Progenitor cell of endocrine pancreas (in vitro differentiated cells): ENCODE data around the gene NRGN. TPM values are rescaled to one million over a fixed set of nuclear protein-coding genes. Genes with fewer than 3 reads are reported as not detected.

ENCODE experiments used
- DNase-seq: peaks from one replicate; pipeline ENCODE4 v3.0.0; 2021; ENCODE audit warnings: low spot score; ENCODE audit not compliant: unreplicated experiment
- H3K27ac Mint-ChIP-seq: 2 replicates; pipeline ENCODE4 v1.8.0; 2021; ENCODE audit warnings: mild to moderate bottlenecking, moderate library complexity, mixed read lengths
- H3K27me3 Mint-ChIP-seq: 2 replicates; pipeline ENCODE4 v1.8.0; 2021; ENCODE audit warnings: mixed read lengths
- H3K36me3 Mint-ChIP-seq: 2 replicates; pipeline ENCODE4 v1.8.0; 2022; ENCODE audit warnings: mixed read lengths; ENCODE audit not compliant: insufficient read depth
- H3K4me1 Mint-ChIP-seq: 2 replicates; pipeline ENCODE4 v1.8.0; 2021; ENCODE audit warnings: low read depth, mixed read lengths
- H3K4me3 Mint-ChIP-seq: 2 replicates; pipeline ENCODE4 v1.8.0; 2021; ENCODE audit warnings: low read depth, mild to moderate bottlenecking, moderate library complexity, mixed read lengths
- H3K9me3 Mint-ChIP-seq: 2 replicates; pipeline ENCODE4 v1.8.0; 2021; ENCODE audit warnings: low read depth, mixed read lengths
- CTCF ChIP-seq: fragments of 200-600 bp; sonication (generic); IDR thresholded peaks from one replicate; pipeline ENCODE4 v1.5.0; 2021; ENCODE audit warnings: antibody characterized with exemption, mild to moderate bottlenecking; ENCODE audit not compliant: unreplicated experiment
- total RNA-seq: library from RNA; stranded (reverse); gene quantifications from 2 replicates; pipeline ENCODE4 v1.2.1, GENCODE V29; 2021

NRGN gene
- total RNA-seq, 1 donor from 2014 or later = 5.9 TPM

GRCh38 chr11:124760806-124761205 is 21.1 kb downstream of the NRGN start:
- no peaks in the 10 kb centered on the region for H3K9me3 Mint-ChIP-seq
- DNase-seq = no peak
- no peak overlapping the region for H3K27ac Mint-ChIP-seq
- peak overlapping the region; percentile 14 for H3K4me3 Mint-ChIP-seq
- peaks cover 17% of the 10 kb centered on the region for H3K4me1 Mint-ChIP-seq
- no peaks in the 10 kb centered on the region for H3K36me3 Mint-ChIP-seq
- TF ChIP-seq CTCF = no peak
- H3K27me3 Mint-ChIP-seq = peaks cover 57% of the 10 kb centered on the region

- no peak overlapping the region for H3K4me3 Mint-ChIP-seq
- TF ChIP-seq CTCF = no peak
- H3K27me3 Mint-ChIP-seq = peaks cover 52% of the 10 kb centered on the region
- H3K27ac Mint-ChIP-seq = no peak overlapping the region
- H3K9me3 Mint-ChIP-seq = no peaks in the 10 kb centered on the region
- H3K4me1 Mint-ChIP-seq = peaks cover 17% of the 10 kb centered on the region
- DNase-seq = no peak
- peaks cover 3% of the 10 kb centered on the region for H3K36me3 Mint-ChIP-seq
These were observed 21.8 kb downstream of the NRGN start for GRCh38 chr11:124761301-124762104.

GRCh38 chr11:124762105-124762623 is 22.4 kb downstream of the NRGN start, which contains the start of gene ESAM:
TSS of gene ESAM (minus strand) at chr11:124762290. CDS start at chr11:124762154, 136 bp downstream.
- peak within 1 kb of the TSS; percentile 85 for H3K4me3 Mint-ChIP-seq
- H3K9me3 Mint-ChIP-seq = no peaks in the 10 kb centered on the region
- H3K27ac Mint-ChIP-seq = peak within 1 kb of the TSS; percentile 80
- H3K27me3 Mint-ChIP-seq = peaks cover 45% of the 10 kb centered on the region
- H3K36me3 Mint-ChIP-seq = peaks cover 3% of the 10 kb centered on the region
- no peak for DNase-seq
- no peak for TF ChIP-seq CTCF
- peaks cover 17% of the 10 kb centered on the region for H3K4me1 Mint-ChIP-seq

GRCh38 chr11:124762624-124763155 is 22.9 kb downstream of the NRGN start:
- TF ChIP-seq CTCF = no peak
- Mint-ChIP-seq H3K36me3 (peaks cover 3% of the 10 kb centered on the region), H3K4me1 (peaks cover 17% of the 10 kb centered on the region), H3K9me3 (no peaks in the 10 kb centered on the region), H3K4me3 (peak overlapping the region; percentile 85), H3K27me3 (peaks cover 41% of the 10 kb centered on the region), H3K27ac (no peak overlapping the region)
- DNase-seq = no peak

GRCh38 chr11:124763156-124763947 is 23.6 kb downstream of the NRGN start:
- no peaks in the 10 kb centered on the region for H3K9me3 Mint-ChIP-seq
- H3K4me3 Mint-ChIP-seq = peak overlapping the region; percentile 85

More at GRCh38 chr11:124763156-124763947, 23.6 kb downstream of the NRGN start:
- Mint-ChIP-seq H3K4me1 (peaks cover 15% of the 10 kb centered on the region), H3K27ac (peak overlapping the region; percentile 80), H3K36me3 (peaks cover 4% of the 10 kb centered on the region), H3K27me3 (peaks cover 35% of the 10 kb centered on the region)
- peak; percentile 80 for TF ChIP-seq CTCF
- DNase-seq = peak; percentile 86
